Mucosa of stomach (tissue), 1 donor: ENCODE data around the gene CILP.

Experiments
- H3K27me3 ChIP-seq: one replicate; pipeline ENCODE4 v1.7.0; 2013; ENCODE audit warnings: mild to moderate bottlenecking, low read length; ENCODE audit not compliant: control insufficient read depth, insufficient read depth
- H3K36me3 ChIP-seq: one replicate; pipeline ENCODE4 v1.7.0; 2013; ENCODE audit warnings: low read length; ENCODE audit not compliant: control insufficient read depth, insufficient read depth
- H3K4me1 ChIP-seq: one replicate; pipeline ENCODE4 v1.7.0; 2013; ENCODE audit warnings: mild to moderate bottlenecking, low read length; ENCODE audit not compliant: control insufficient read depth, insufficient read depth
- H3K4me3 ChIP-seq: one replicate; pipeline ENCODE4 v1.7.0; 2013; ENCODE audit warnings: low read length
- H3K9ac ChIP-seq: one replicate; pipeline ENCODE4 v1.7.0; 2013; ENCODE audit warnings: mild to moderate bottlenecking, low read length, moderate library complexity
- H3K9me3 ChIP-seq: one replicate; pipeline ENCODE4 v1.7.0; 2013; ENCODE audit warnings: mild to moderate bottlenecking, low read length, moderate library complexity; ENCODE audit not compliant: control insufficient read depth
- donor health status: Pancreatic carcinoma.

The CILP gene

DNA sequence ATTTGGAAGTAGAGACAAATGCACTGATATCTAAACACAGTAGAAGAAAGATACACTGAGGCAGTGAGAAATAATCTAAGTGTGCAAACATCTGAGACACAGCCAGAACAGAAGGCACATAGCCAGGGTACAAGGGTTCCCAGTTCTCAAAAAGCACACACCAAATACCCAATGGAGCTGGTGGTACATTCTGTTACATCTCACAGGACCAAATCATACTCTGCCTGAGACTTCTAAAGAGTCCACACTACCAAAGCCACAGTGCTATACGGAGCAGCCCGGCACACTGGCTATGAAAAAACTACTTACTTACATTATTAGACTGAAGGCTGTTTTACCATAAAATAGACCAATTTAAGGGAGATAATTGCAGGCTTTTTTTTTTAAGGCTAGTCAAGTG lies 45.4 kb downstream of the CILP start:
- Histone ChIP-seq H3K9ac (no peak overlapping the region), H3K9me3 (no peaks in the 10 kb centered on the region), H3K36me3 (no peaks in the 10 kb centered on the region), H3K27me3 (no peaks in the 10 kb centered on the region), H3K4me3 (no peak overlapping the region), H3K4me1 (no peaks in the 10 kb centered on the region)

DNA sequence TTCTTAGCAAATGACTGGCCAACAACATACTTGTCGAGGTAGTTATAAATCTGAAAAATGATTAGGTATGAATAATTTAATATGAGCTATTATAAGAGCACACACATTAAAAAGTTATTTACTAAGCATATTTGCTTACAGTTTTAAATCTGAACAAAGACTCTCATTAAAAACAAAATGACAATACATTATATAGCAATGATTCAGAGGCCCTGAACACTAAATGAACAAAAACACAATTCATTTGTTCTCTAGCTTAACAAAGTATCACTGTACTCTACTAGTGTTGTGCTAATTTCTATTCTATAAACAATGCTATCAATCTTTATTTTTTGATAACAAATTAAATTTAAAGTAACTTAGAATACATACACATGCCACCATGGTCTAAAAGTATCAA lies 47.1 kb downstream of the CILP start:
- no peak overlapping the region for H3K9ac ChIP-seq
- H3K4me3 ChIP-seq: no peak overlapping the region
- H3K27me3 ChIP-seq: no peaks in the 10 kb centered on the region
- no peaks in the 10 kb centered on the region for H3K9me3 ChIP-seq
- H3K4me1 ChIP-seq: no peaks in the 10 kb centered on the region
- no peaks in the 10 kb centered on the region for H3K36me3 ChIP-seq

DNA sequence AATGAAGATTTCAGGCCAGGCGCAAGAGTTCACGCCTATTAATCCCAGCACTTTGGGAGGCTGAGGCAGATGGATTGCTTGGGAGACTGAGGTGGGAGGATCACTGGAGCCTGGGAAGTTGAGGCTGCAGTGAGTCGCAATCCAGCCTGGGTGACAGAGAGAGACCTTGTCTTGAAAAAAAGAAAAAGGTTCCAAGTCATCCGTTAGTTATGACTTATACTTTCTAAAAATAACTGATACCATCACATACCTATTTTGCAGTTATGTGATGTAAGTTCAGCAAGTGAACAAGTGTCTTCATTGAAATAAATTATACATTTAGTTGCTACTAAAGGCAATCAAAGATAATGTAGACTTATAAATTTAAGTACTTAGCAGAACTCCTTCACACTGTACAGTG lies 48.2 kb downstream of the CILP start:
- Histone ChIP-seq H3K36me3 (no peaks in the 10 kb centered on the region), H3K9me3 (no peaks in the 10 kb centered on the region), H3K27me3 (no peaks in the 10 kb centered on the region), H3K4me1 (no peaks in the 10 kb centered on the region), H3K4me3 (no peak overlapping the region), H3K9ac (no peak overlapping the region)

DNA sequence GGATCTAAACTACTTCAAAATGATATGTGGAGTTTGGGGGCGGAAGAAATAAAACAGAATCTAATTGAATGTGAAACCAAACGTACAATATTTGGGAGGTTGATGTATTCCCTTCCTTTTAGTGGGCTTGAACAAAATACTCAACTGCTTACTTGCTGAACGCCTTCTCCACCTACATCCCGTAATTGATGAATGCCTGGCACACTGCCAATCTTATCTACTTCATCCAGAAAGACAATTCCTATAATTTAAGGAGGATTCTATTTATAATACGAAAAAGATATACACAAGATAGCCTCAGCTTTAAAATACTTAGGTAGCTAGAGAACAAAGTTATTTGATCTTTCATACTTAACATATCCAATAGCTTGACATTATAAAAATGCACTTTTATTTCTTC lies 54.6 kb downstream of the CILP start:
- H3K9me3 ChIP-seq: no peaks in the 10 kb centered on the region
- no peak overlapping the region for H3K4me3 ChIP-seq
- H3K36me3 ChIP-seq: peaks cover 6% of the 10 kb centered on the region
- no peaks in the 10 kb centered on the region for H3K27me3 ChIP-seq
- no peaks in the 10 kb centered on the region for H3K4me1 ChIP-seq
- H3K9ac ChIP-seq: no peak overlapping the region

DNA sequence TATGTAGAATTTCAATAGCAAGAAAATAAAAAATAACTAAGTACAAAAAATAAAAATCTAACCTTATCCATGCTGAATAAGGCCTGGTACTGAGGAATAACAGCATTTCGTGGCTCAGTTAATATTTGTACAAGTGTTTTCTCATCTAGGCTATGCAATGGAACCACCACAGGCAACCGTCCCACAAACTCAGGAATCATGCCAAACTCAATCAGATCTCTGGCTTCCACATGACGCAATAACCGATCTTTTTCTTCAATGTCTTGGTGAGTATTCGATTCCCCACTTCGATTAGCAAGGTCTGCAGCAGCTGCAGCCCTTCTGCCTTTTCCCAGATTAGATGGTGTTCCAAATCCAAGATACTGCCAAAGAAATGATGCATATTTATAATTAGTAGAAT lies 56.6 kb downstream of the CILP start:
- peaks cover 6% of the 10 kb centered on the region for H3K36me3 ChIP-seq
- H3K4me3 ChIP-seq: no peak overlapping the region
- no peaks in the 10 kb centered on the region for H3K27me3 ChIP-seq

DNA sequence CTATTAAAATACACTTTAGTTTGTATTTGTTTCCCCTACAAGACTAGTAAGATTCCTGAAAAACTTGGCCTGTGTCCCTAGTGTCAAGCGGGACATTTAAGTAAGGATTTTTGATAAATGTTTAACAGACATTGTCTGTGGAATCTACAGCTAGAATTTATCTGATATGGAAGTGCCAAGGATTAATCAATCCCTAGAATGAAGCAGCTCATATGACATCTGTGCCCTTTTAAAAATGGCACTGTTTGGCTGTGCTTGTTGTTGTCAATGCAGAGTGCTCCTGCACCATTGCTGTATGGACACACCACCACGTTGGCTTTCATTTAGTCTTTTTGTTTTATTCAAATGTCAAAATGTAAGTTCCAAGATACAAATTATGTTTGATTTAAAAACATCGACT lies 63.4 kb downstream of the CILP start:
- H3K4me1 ChIP-seq: no peaks in the 10 kb centered on the region
- no peaks in the 10 kb centered on the region for H3K9me3 ChIP-seq
- no peaks in the 10 kb centered on the region for H3K27me3 ChIP-seq
- H3K4me3 ChIP-seq: no peak overlapping the region
- no peak overlapping the region for H3K9ac ChIP-seq
- no peaks in the 10 kb centered on the region for H3K36me3 ChIP-seq

More for the DNA sequence above, 56.6 kb downstream of the CILP start:
- Histone ChIP-seq H3K9ac (no peak overlapping the region), H3K9me3 (no peaks in the 10 kb centered on the region), H3K4me1 (no peaks in the 10 kb centered on the region)

DNA sequence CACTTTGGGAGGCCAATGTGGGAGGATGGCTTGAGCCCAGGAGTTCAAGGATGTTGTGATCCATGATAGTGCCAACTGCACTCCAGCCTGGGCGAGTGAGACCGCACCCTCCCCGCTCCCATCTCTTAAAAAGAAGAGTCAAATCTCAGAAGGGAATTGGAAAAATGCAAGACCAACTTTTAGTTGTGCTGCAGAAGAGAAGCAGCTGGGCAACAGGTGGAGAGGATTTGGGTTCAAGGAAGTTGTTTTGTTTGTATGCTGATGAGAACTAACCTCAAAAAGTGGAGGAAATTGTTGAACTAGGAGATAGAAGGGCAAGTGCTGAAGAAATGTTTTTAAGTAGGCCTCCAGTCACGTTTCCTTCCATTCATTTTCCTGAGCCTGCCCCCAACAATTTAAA lies 64.8 kb downstream of the CILP start:
- Histone ChIP-seq H3K4me3 (no peak overlapping the region), H3K36me3 (no peaks in the 10 kb centered on the region), H3K9me3 (no peaks in the 10 kb centered on the region)

More for the DNA sequence above, 64.8 kb downstream of the CILP start:
- H3K27me3 ChIP-seq: no peaks in the 10 kb centered on the region
- H3K4me1 ChIP-seq: no peaks in the 10 kb centered on the region
- H3K9ac ChIP-seq: no peak overlapping the region
